GM23248 (cell line): ENCODE results near the gene DDX17.

ENCODE experiments used
- EZH2 ChIP-seq: fragments of 200-600 bp; sonication (generic); IDR thresholded peaks from 2 replicates; pipeline ENCODE4 v1.6.1; 2018; ENCODE audit warnings: antibody characterized with exemption, mild to moderate bottlenecking; ENCODE audit not compliant: insufficient read depth, poor library complexity, severe bottlenecking
- EZH2phosphoT487 ChIP-seq: fragments of 200-600 bp; sonication (generic); IDR thresholded peaks from 2 replicates; pipeline ENCODE4 v1.6.1; 2018; ENCODE audit warnings: antibody characterized with exemption, moderate library complexity, mild to moderate bottlenecking, low read depth; ENCODE audit not compliant: insufficient read depth

- TF ChIP-seq EZH2 = no peak
- no peak for TF ChIP-seq EZH2phosphoT487
Observed at GRCh38 chr22:38446018-38446601, 60.0 kb downstream of the DDX17 start.
